Ishikawa (cell line): Measurements from ENCODE around the gene JAKMIP3.

Experiments used
- CEBPB ChIP-seq: IDR thresholded peaks from 2 replicates; pipeline ENCODE4 v1.6.1; 2012
- CREB1 ChIP-seq: IDR thresholded peaks from 2 replicates; pipeline ENCODE4 v1.6.1; 2012; ENCODE audit warnings: low read depth
- EGR1 ChIP-seq: IDR thresholded peaks from 2 replicates; pipeline ENCODE4 v1.6.1; 2012
- EP300 ChIP-seq: IDR thresholded peaks from 2 replicates; pipeline ENCODE4 v1.6.1; 2012; ENCODE audit warnings: borderline replicate concordance
- FOXM1 ChIP-seq: IDR thresholded peaks from 2 replicates; pipeline ENCODE4 v1.6.1; 2012; ENCODE audit warnings: low read depth, borderline replicate concordance
- NFIC ChIP-seq: IDR thresholded peaks from 2 replicates; pipeline ENCODE4 v1.6.1; 2012
- RAD21 ChIP-seq: IDR thresholded peaks from 2 replicates; pipeline ENCODE4 v1.6.1; 2012; ENCODE audit warnings: low read depth
- TAF1 ChIP-seq: IDR thresholded peaks from 2 replicates; pipeline ENCODE4 v1.6.1; 2012; ENCODE audit warnings: low read depth, mild to moderate bottlenecking
- TCF12 ChIP-seq: IDR thresholded peaks from 2 replicates; pipeline ENCODE4 v1.6.1; 2012; ENCODE audit warnings: low read depth
- TEAD4 ChIP-seq: IDR thresholded peaks from 2 replicates; pipeline ENCODE4 v1.6.1; 2012
- YY1 ChIP-seq: IDR thresholded peaks from 2 replicates; pipeline ENCODE4 v1.6.1; 2012; ENCODE audit warnings: low read depth
- ZBTB7A ChIP-seq: IDR thresholded peaks from 2 replicates; pipeline ENCODE4 v1.6.1; 2012; ENCODE audit warnings: low read depth
- TF ChIP-seq, protein P1 (sequence below): IDR thresholded peaks from 2 replicates; pipeline ENCODE4 v1.6.1; 2012
- TF ChIP-seq, protein P2 (sequence below): IDR thresholded peaks from 2 replicates; pipeline ENCODE4 v1.6.1; 2012
- TF ChIP-seq, protein P3 (sequence below): IDR thresholded peaks from 2 replicates; pipeline ENCODE4 v1.6.1; 2012; ENCODE audit warnings: low read depth, mild to moderate bottlenecking

The JAKMIP3 gene

DNA sequence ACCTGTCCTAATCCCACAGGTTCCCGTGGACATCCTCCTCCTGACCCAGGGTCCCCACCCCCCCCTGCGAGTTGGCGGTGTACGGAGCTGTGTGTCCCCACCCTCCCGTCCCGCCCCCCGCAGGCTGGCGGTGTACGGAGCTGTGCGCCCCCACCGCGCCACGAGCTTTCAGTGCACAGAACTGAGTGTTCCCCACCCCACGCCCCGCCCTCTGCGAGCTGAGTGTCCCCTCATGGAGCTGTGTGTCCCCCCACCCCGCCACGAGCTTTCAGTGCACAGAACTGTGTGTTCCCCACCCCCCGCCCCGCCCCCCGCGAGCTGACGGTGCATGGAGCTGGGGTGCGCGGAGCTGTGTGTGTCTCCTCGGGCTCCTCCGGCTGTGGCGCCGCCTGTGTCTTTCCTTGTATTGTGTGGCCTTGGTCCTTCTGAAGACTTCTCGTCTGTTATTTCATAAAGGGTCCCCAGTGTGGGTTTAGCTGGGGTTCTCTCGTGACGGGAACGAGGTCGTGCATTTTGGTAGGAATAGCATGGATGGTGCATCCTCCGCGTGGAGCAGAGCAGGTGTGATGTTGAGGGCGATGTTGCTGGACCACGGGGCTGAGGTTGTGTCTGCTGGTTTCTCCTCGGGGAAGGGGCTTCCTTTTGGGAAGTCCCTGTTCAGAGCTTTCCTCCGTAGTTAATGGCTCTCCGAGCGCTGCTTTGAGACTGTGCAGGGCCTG is 18.0 kb upstream of the JAKMIP3 start:
- TF ChIP-seq YY1 = no peak

DNA sequence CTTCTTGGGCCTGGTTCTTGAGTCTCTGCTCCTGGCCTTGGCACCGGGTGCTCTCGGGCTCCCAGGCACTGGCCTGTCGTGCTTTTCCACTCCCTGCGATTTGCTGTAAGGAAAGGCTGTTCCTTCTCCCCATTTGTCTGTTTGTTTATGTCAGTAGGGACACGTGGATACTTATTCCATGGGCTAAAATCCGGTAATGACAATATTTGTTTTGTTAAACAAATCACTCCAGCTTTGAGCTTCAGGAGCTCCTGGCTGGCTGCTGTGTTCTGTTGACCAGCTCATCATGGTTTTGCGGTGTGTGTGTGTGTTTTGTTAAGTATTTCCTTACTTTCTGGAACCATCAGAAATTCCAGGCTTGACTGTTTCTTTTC is 17.5 kb upstream of the JAKMIP3 start:
- TF ChIP-seq FOXM1 (no peak), CEBPB (no peak), TEAD4 (no peak), EP300 (no peak), RAD21 (no peak), NFIC (no peak), TCF12 (no peak), EGR1 (no peak), TAF1 (no peak), YY1 (no peak), CREB1 (no peak), ZBTB7A (no peak)
- TF ChIP-seq, protein P1, sequence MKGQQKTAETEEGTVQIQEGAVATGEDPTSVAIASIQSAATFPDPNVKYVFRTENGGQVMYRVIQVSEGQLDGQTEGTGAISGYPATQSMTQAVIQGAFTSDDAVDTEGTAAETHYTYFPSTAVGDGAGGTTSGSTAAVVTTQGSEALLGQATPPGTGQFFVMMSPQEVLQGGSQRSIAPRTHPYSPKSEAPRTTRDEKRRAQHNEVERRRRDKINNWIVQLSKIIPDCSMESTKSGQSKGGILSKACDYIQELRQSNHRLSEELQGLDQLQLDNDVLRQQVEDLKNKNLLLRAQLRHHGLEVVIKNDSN = no peak
- TF ChIP-seq, protein P2, sequence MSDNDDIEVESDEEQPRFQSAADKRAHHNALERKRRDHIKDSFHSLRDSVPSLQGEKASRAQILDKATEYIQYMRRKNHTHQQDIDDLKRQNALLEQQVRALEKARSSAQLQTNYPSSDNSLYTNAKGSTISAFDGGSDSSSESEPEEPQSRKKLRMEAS = no peak
- TF ChIP-seq, protein P3, sequence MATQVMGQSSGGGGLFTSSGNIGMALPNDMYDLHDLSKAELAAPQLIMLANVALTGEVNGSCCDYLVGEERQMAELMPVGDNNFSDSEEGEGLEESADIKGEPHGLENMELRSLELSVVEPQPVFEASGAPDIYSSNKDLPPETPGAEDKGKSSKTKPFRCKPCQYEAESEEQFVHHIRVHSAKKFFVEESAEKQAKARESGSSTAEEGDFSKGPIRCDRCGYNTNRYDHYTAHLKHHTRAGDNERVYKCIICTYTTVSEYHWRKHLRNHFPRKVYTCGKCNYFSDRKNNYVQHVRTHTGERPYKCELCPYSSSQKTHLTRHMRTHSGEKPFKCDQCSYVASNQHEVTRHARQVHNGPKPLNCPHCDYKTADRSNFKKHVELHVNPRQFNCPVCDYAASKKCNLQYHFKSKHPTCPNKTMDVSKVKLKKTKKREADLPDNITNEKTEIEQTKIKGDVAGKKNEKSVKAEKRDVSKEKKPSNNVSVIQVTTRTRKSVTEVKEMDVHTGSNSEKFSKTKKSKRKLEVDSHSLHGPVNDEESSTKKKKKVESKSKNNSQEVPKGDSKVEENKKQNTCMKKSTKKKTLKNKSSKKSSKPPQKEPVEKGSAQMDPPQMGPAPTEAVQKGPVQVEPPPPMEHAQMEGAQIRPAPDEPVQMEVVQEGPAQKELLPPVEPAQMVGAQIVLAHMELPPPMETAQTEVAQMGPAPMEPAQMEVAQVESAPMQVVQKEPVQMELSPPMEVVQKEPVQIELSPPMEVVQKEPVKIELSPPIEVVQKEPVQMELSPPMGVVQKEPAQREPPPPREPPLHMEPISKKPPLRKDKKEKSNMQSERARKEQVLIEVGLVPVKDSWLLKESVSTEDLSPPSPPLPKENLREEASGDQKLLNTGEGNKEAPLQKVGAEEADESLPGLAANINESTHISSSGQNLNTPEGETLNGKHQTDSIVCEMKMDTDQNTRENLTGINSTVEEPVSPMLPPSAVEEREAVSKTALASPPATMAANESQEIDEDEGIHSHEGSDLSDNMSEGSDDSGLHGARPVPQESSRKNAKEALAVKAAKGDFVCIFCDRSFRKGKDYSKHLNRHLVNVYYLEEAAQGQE = no peak

DNA sequence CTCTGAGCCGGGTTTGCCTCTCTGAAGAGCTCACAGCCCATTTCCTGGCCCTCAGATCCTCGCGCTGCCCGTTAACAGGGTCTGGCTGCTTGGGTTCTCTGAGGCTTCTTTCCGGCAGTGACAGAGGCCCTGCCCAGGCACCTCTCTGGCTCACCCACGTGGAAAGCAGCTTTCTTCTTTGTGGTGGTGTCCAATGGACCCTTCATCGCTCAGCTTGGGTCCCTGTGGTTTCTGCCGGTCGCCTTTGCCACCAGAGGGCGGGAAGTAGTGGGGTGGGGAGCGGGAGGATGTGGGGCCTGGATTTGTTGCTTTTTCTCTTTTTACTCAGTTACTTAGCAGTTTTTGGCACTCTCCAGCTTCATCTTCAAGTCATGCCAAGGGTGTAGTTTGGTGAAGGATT is 15.6 kb upstream of the JAKMIP3 start:
- TF ChIP-seq CEBPB (no peak), ZBTB7A (no peak), TCF12 (no peak), YY1 (no peak), EGR1 (no peak), EP300 (no peak), CREB1 (no peak), TAF1 (no peak), TEAD4 (no peak), FOXM1 (no peak), NFIC (no peak), RAD21 (no peak)
- TF ChIP-seq, protein P1 = no peak
- TF ChIP-seq, protein P2 = no peak
- TF ChIP-seq, protein P3 = no peak

DNA sequence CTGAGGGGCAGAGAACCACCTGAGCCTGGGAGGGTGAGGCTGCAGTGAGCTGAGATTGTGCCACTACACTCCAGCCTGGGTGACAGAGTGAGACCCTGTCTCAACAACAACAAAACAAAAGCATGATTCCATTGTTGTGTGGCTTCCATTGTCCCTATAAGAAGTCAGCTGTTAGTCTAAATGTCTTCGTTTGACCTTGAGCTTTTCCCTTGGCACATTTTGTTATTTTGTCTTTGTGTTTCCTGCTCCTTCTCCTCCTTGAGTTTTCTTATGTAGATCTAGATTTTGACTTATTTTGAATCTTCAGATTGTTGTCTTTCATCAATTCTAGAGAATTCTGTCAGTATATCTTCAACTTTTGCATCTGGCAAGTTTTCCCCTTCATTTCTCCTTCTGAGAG is 13.6 kb upstream of the JAKMIP3 start:
- TF ChIP-seq TCF12 (no peak), YY1 (no peak), CEBPB (no peak), TEAD4 (no peak), NFIC (no peak), EP300 (no peak), EGR1 (no peak), ZBTB7A (no peak), FOXM1 (no peak), RAD21 (no peak), TAF1 (no peak), CREB1 (no peak)
- TF ChIP-seq, protein P2 = no peak
- TF ChIP-seq, protein P1 = no peak
- TF ChIP-seq, protein P3 = no peak
